Upper lobe of left lung (tissue), 4 donors: ENCODE measurements around the gene TDRD7.

Source experiments
- EP300 ChIP-seq, 4 donors: sonication (generic); formaldehyde crosslinking; IDR thresholded peaks; one replicate each; pipeline ENCODE4 v1.5.1; 2017; ENCODE audit warnings: antibody characterized with exemption in 4 of 4, control low read depth in 2 of 4
- POLR2A ChIP-seq, 4 donors: fragments of 450-650 bp; IDR thresholded peaks; one replicate each; pipeline ENCODE4 v1.5.1; 2016 to 2017; ENCODE audit warnings: antibody characterized with exemption in 4 of 4, mild to moderate bottlenecking in 2 of 4
- POLR2AphosphoS5 ChIP-seq, 2 donors: sonication (generic); formaldehyde crosslinking; IDR thresholded peaks; one replicate each; pipeline ENCODE4 v1.5.1; 2017; ENCODE audit warnings: antibody characterized with exemption in 2 of 2
- TF ChIP-seq, protein P1 (sequence below), 6 experiments: fragments of 450-650 bp in 4 of 6; fragments of 200-600 bp in 2 of 6; sonication (generic) in 2 of 6; IDR thresholded peaks; one replicate each; pipeline ENCODE4 v1.5.1; 2016 to 2019; ENCODE audit warnings: antibody characterized with exemption in 6 of 6

DNA sequence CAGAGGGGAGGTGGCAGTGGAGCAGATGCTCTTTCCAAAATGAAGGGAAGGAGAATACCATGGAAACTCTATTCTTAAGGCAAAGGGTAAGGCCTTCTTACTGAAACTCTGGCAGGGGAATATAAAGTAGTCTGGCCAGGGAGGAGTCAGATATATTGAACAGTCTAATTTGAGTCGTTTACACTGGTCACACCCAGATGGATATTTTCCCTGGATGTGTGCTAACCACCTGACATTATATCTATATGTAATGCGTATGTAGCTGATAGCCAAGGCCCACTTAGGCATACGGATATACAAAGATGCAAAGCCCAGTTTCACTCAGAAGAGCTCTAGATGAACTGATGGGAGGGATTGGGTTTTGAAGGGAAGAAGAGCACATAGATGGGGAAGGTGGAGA, 7.0 kb downstream of the TDRD7 start:
- TF ChIP-seq, protein P1, sequence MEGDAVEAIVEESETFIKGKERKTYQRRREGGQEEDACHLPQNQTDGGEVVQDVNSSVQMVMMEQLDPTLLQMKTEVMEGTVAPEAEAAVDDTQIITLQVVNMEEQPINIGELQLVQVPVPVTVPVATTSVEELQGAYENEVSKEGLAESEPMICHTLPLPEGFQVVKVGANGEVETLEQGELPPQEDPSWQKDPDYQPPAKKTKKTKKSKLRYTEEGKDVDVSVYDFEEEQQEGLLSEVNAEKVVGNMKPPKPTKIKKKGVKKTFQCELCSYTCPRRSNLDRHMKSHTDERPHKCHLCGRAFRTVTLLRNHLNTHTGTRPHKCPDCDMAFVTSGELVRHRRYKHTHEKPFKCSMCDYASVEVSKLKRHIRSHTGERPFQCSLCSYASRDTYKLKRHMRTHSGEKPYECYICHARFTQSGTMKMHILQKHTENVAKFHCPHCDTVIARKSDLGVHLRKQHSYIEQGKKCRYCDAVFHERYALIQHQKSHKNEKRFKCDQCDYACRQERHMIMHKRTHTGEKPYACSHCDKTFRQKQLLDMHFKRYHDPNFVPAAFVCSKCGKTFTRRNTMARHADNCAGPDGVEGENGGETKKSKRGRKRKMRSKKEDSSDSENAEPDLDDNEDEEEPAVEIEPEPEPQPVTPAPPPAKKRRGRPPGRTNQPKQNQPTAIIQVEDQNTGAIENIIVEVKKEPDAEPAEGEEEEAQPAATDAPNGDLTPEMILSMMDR (IDR thresholded peaks at IDR 0.05), result no peak
- TF ChIP-seq POLR2A (IDR thresholded peaks at IDR 0.05), result no peak
- no peak for TF ChIP-seq EP300 (IDR thresholded peaks at IDR 0.05)
- TF ChIP-seq POLR2AphosphoS5 (IDR thresholded peaks at IDR 0.05), result no peak
